Measurements from ENCODE around the gene JAM3.

The JAM3 gene

DNA sequence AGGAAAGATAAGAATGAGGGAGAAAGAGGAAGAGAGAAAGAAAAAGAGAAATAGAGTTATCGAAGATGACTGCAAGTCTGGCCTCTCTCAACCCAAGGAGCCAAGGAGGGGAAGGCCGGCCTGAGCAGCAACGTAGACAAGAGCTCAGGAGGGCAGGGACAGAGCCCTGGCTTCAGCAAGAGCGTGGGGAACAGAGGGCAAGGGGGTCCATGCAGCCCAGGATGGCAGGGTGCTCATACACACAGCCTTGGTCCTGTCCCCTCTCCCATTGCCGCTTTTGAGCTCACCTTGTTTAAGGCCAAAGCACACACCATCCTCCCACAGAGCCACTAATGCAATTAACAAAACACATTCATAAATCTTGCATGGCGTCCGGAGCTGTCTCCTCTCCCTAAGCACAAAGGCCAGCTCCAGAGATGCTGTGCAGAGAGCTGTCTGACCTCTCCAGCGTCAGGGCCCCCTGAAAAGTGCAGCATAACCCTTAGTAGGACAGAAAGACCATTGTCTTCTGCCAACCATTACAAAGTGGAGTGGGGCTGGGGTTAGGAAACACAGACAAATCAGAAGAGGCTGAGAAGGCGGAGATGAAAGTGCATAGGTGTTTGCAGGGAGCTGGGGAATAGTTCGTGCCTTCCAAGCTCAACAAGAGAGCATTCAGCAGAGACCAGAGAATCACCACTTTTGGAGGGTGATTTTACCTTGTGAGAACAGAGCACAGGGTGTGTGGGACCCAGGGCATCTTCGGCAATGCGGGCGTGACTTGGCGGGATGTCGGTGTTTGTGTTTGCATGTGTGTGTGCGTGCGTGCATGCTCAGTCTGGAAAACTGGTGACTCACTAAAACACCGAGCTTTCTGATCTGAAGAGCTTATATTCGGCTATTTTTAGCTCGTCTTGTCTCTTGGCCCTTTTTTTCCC is 28.2 kb upstream of the JAM3 start:
- no peak overlapping the region for H3K27ac ChIP-seq
- TF ChIP-seq ZFX (IDR thresholded peaks at IDR 0.05) (no peak), CTCF (conservative IDR thresholded peaks at IDR 0.05) (no peak)

DNA sequence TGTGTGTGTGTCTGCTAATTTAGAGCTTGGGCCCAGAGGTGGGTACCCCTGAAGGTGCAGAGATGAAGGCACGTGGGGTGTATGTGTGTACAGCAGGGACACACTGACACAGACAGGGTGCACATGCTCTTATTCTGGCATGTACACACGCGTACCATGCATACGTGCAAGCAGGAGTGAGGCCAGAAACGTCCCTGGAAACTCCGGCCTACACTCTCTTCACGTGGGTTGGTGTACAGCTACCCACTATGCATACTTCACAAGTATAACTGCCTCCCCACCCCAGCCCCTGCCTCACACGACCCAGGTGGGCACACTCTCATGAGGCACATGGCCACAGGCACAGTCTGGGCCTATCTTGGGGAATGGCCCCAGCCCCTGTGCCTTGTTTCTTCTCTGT is 27.5 kb upstream of the JAM3 start:
- no peak for TF ChIP-seq ZFX (IDR thresholded peaks at IDR 0.05)
- TF ChIP-seq CTCF (conservative IDR thresholded peaks at IDR 0.05), result no peak
- no peak overlapping the region for H3K27ac ChIP-seq

DNA sequence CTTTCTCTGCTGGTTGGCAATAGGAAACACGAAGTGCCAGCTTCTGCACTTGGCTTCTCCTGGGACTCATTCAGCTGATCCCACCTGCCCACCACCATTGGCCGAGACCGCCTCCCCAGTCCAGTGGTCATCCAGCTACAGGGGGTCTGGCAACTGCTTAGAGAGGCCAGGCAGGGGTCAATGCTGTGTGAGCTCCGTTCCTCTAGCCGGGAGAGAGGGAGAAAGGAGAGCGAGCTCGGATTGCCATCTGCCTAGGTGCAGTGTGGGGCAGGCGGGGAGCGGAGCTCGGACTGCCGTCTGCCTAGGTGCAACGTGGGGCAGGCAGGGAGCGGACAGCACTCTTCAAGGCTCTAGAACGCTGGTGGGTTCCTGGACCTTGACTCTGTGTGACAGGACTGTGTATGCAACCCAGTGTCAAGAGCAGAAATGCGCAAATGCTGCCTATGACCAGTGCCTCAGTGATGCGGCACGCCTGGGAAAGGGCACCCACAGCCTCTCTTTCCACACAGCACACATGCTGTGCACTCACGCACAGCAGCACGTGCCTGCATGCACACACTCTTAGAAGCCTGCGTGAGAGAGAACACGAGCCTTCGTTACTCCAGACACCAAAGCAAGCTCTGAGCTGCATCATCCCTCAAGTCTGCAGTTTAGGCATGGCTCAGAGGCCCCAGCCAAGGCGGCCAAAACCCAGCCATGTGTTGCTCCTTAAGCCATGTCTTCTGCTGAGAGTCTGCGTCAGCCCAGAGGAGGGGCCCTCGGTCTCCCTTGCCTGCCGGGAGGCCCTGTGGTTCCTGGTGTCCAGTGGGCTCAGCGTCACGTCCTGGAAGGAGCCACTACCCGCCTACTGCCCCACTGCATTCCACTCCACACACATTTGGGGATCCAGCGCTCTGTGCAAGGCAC is 26.8 kb upstream of the JAM3 start:
- TF ChIP-seq CTCF (conservative IDR thresholded peaks at IDR 0.05) (no peak), ZFX (IDR thresholded peaks at IDR 0.05) (no peak)
- no peak overlapping the region for H3K27ac ChIP-seq

- no peak for TF ChIP-seq ZFX (IDR thresholded peaks at IDR 0.05)
- TF ChIP-seq CTCF (conservative IDR thresholded peaks at IDR 0.05), result no peak
- no peak overlapping the region for H3K27ac ChIP-seq
Observed at GRCh38 chr11:134043821-134044420, 25.0 kb upstream of the JAM3 start.

- no peak overlapping the region for H3K27ac ChIP-seq
- TF ChIP-seq CTCF (conservative IDR thresholded peaks at IDR 0.05) (no peak), ZFX (IDR thresholded peaks at IDR 0.05) (no peak)
Observed at GRCh38 chr11:134044514-134045284, 24.2 kb upstream of the JAM3 start.

GRCh38 chr11:134045799-134046635 is 22.9 kb upstream of the JAM3 start:
- H3K27ac ChIP-seq, result no peak overlapping the region
- TF ChIP-seq ZFX (IDR thresholded peaks at IDR 0.05) (no peak), CTCF (conservative IDR thresholded peaks at IDR 0.05) (no peak; the same call in 1 of the 2 replicates)

All from C4-2B (cell line).